Medulla oblongata (tissue), 1 donor: ENCODE data around the gene DENND5B.

Experiments
- DNase-seq: peaks from one replicate; pipeline ENCODE4 v3.0.0-alpha.2; 2015; ENCODE audit errors: extremely low spot score

The DENND5B gene

DNA sequence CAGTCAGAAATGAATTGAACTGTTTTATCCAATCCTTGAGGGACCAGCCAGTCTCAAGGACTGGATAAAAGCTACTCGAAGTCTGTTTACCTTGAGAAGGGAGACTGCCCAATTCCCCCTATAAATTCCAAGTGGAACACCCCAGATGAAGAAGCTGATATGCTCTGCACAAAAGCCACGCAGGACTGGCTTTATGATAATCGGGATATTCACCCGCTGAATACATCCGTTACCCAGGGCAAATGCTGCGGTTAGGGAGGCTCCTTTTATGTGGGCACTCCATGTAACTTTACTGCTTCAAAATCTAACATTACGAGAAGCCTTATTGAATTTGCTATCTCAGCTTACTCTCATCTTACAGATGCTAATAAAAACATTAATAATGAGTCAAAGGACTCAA is 119.1 kb downstream of the DENND5B start:
- no peak for DNase-seq

DNA sequence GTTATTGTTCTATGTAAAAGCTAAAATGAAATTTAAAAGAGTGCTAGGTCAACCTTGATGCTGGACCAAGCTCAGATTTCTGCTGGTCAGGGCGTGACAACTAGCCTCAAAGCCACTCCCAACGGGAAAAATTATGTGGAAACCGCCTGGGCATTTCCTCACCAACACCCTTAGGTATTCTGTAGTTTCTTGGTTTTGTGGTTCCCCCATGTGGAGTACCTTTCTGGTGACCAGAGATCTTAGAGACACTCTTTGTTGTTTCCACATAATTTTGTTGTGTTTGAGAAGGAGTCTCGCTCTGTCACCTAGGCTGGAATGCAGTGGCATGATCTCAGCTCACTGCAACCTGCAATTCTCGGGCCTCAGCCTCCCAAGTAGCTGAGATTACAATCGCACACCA is 119.9 kb downstream of the DENND5B start:
- no peak for DNase-seq

DNA sequence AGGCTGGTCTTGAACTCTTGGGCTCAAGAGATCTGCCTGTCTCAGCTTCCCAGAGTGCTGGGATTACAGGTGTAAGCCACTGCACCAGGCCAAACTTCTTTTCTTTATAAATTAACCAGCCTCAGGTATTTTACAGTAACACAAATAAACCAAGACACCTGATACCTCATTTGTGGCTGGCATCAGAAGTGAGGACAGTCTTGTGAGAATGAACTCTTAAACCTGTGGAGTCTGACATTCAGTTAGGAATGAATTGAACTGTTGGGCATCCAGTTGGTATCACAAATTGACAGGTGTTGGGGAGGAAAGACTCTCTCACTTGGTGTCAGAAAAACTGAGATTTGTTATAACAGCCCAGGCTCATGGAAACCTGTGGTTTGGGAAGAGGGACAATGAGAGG is 120.5 kb downstream of the DENND5B start:
- no peak for DNase-seq

DNA sequence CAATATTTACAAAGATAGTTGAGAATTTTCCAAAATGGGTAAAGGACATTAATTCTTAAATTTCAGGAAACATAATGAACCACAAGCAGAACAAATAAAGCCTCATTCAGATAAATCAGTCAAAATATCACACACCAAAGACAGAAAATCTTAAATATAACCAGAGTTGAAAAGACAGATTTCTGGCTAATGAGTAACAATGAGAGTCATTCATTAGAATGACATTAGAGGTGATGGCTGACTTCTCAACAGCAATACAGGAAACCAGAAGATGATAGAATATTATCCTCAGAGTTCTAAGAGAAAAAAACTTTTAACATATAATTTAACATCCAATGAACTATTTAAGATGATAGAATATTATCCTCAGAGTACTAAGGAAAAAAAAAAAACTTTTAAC is 124.2 kb downstream of the DENND5B start:
- no peak for DNase-seq

DNA sequence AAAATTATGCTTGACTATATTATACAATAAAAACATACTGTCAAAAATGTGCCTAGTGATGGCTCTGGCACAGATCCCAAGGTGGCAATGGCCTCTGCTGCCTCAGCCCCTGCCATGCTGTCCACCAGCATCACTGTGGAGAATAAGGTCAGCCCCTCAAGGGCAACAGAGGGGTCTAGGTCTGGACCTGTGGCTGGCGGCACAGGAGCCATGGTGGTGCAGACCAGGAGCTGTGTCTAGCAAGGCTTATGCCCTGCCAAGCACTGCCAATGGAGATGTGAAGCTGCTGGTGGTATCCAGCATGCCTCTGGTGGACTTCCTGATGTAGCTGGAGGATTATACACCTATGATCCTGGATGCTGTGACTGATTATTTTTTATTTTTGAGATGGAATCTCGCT is 125.9 kb downstream of the DENND5B start:
- DNase-seq: no peak

DNA sequence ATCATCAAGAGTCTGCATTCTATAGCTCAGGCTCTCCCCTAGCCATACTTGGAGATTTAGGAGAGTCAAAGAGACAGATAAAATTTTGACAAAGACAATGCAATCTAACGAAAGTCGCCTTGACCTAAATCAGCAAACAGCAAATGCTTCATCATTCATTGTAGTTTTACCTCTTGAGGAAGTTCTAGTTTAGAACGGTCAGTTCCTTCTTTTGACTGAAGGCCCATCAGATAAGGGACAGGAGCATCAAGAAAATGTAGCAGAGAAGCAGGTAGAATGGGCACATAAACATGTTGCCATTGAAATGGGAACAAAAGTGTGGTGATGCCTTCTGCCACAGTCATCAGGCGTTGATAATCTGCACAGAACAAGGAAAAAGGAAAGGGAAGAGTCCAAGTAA is 130.9 kb downstream of the DENND5B start:
- no peak for DNase-seq

DNA sequence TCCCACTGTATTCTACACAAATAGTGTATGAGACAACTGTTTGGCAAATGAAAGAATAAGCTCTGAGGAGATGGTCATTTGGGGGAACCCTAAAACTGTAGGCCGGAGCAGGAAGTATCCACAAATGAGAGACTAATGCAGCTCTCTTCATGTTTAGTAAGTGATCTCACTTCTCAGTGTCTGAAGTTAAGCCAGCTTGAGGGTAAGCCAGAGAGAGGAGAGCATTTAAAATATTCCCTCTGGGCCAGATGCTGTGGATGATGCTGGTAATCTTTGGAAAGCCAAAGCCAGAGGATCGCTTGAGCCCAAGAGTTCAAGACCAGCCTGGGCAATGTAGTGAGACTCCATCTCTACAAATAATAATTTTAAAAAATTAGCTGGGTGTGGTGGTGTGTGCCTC is 134.4 kb downstream of the DENND5B start:
- no peak for DNase-seq

DNA sequence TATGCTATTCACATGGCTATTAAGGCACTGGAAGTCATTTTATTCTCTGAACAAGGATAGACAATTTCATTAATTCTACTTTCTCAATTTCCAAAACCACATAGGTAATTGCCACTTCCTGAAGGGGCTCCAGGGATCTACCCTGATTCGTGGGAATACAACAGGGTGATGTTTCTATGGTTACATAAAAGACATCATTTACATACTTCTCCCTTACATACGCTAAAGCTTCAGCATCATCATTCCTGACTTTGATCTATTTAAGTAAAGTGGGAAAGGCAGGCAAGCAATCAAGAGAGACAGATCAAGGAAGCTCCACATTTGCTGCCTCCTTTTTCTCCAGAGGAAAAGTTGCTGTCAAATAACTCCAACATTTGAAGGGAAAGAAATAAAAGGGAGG is 146.2 kb downstream of the DENND5B start:
- no peak for DNase-seq

DNA sequence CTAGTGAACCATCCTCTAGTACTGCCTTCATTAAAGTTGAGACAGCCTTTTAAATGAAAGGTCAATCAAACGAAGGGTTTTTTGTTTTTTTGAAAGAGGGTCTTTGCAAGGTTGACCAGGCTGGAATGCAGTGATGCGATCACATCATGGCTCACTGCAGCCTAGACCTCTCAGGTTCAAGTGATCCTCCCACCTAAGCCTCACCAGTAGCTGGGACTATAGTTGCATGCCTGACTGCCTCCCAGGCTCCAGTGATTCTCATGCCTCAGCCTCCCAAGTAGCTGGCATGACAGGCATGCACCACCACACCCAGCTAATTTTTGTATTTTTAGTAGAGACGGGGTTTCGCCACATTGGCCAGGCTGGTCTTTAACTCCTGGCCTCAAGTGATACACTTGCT is 150.3 kb downstream of the DENND5B start:
- no peak for DNase-seq

DNA sequence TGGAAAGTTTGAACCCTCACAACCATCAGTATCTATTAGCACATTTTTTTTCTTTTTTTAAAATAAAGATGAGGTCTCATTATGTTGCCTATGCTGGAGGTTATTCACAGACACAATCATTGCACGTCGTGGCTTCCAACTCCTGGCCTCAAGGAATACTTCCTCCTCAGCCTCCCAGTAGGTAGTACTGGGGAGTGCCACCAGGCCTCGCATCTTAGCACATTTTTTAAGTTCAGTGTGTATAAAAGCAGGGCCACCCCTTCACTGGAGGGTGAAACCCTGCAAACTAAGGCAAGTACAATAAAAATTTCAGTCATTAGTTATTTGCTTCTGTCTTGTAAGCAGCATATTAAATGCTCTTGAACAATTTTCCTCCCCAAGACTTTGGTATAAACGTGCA is 150.8 kb downstream of the DENND5B start:
- no peak for DNase-seq

DNA sequence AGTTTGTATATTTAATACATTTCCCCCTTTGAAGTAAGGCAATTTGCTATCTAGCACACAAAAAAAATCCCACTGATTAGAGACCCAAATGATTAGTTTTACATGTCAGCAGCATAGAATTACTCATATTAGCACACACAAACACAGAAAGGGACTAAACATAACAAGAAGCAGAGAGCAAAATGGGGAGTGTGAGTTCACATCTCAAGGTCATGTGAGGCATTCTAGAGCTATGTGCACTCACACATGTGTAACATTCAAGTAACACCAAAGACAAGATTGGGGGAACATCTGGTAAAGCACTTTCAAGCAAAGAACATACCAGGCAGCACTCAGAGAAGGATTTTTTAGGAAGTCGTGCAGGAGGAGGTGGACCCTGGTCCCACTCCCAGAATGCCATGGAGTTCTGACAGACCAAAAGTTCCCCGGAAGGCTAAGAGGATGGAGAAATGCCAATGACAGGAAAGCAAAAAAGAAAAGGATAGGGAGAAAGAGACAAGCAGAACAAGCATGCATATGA is 159.2 kb downstream of the DENND5B start:
- DNase-seq: no peak

DNA sequence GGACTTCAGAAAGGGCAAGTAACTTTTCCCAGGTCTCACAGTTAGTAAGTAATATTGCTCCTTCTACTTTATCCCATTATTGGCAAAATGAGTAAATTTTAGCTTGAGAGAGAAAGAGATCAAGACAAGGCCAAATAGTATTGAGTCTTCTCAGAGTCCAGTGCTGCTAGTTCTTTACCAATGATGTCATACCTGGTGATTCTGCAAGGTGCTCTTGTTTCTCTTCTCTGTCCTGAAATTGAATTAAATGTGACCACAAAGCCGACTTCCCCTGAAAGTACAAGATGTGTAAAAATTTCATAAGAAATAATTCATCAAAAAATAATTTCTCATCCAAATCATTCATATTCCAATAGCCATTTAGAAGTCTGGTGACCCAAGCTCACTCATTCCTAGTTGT is 167.5 kb downstream of the DENND5B start:
- DNase-seq: no peak

DNA sequence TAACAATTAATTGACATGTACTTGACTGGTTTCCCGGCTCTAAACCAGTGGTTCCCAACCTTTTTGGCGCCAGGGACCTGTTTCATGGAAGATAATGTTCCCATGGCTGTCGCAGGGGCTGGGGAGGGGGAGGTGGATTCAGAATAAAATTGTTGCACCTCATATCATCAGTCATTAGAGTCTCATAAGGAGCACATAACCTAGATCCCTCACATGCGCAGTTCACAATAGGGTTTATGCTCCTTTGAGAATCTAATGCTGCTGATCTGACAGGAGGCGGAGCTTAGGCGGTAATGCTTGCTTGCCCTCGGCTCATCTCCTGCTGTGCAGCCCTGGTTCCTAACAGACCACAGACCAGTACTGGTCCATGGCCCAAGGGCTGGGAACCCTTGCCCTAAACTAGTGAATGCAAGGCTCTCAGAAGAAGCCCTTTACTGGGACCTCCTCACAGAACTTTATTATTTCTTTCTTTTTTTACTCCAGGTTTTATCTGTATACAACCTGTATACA is 178.6 kb downstream of the DENND5B start:
- no peak for DNase-seq

DNA sequence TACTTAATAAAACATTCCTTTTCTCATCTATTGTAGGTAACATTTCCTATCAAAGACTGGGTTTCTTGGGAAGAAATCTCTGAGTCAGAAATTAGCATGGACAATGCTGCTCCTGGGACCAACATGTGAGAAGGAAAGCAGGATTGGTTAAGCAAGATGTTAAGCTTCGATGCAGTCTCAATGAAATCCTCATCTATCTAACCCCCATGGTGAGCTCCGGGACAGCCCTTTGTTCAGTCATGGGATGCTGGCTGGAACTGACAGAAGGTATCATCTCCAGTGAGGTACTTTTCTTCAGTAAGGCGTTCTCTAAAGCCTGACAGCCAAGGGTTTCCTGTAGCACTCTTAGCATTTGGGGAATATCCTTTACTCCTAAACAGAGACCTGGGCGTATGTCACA is 182.2 kb downstream of the DENND5B start:
- no peak for DNase-seq

DNA sequence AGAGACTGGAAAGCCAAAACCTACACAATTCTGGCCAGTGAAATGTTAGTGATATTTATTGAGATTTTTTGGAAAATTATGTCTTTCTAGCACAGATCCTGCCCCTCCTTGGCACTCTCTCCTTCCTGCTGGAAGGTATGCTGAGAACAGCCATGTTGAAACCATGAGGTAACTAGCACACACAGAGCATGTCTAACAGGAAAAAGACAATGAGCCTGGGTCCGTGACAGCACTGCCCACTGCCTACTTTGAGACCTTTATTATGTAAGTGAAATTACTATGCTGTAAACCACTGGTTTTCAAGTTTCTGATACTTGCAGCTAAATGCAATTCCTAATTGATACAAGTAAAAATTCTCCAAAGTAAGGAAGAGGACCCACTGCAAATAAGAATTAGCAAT is 183.4 kb downstream of the DENND5B start:
- no peak for DNase-seq

DNA sequence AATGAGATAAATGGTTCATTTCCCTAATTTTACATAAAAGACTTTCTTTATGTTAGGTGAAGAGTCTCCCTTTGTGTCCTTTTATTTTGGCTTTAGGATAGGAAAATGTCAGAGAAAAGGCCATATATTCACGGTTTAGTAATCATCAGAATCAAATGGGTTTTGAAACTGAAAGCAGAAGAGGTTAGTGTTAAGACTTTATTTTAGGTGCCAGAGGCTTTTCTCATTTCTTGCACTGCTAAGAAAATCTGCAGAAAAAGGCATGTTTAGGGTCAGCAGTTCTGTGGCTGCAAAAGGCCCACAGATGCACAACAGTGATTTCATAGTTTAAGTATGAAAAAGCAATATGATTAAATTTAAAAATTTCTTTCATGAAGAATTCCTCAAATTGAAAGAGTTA is 184.6 kb downstream of the DENND5B start:
- no peak for DNase-seq

DNA sequence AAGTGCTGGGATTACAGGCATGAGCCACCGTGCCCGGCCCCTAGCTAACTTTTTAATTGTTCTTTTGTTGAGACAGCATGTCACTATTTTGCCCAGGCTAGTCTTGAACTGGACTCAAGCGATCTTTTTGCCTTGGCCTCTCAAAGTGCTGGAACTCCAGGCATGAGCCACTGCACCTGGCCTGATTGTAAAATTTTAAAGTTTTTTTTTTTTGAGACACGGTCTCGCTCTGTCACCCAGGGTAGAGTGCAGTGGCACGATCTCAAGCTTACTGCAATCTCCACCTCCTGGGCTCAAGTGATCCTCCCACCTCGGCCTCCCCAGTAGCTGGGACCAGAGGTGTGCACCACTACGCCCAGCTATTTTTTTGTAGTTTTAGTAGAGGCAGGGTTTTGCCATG is 185.9 kb downstream of the DENND5B start:
- DNase-seq: no peak

DNA sequence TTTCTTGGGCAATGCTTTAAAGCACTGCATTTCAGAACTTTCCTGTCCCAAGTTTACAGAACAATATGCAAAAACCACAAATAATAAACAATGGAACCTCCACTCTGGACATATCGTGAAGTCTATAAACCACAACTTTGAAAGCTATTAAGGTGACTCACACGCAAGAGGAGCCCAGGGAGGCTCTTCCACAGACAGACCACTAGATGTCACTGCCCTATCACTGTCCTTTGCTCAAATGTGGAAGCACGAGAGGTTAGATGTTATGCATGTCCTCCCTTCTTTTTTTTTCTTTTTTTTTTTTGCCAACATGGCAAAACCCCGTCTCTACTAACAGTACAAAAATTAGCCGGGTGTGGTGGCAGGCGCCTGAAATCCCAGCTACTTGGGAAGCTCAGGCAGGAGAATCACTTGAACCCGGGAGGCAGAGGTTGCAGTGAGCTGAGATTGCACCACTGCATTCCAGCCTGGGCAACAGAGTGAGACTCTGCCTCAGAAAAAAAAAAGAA is 187.8 kb downstream of the DENND5B start:
- DNase-seq: peak; percentile 87

DNA sequence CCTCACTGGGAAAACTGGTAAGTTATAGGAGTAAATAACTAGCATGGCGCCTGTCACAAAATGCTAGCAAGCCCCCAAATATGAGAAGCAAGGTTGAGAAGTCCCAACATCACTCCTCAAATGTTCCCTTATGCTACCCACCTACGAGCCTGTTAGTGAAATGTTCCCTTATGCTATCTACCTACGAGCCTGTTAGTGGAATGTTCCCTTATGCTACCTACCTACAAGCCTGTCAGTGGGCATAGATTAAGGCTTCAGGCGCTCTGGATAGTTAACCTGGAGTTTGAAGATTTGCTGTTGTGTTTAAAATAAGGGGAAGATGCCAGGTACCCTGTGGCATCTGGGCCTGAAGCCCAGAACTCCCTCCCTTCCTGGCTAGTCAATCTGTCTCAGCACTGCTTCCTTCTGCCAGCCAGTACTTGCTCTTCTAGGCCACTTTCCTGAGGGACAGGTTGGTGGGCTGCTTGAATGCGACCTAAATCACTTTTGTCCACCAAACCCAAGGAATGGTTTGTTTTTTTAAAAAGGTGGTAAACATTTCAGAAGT is 197.9 kb downstream of the DENND5B start:
- DNase-seq: peak; percentile 21

DNA sequence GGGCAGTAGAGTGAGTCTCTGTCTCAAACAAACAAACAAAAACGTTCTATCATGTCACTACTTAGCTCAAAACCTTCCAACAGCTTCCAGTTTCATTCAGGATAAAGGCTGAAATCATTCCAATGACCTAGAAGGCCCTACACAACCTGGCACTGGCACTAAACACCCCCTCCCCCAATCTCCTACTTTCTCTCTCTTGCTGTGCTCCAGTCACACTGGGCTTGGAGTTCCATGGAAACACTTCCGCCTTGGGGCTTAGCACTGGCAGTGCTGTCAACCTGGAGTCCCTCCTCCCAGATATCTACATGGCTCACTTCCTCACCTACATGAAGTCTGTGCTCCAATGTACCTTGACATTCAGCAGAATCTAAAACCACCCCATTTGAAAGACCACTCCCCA is 199.9 kb downstream of the DENND5B start:
- DNase-seq: no peak

DNA sequence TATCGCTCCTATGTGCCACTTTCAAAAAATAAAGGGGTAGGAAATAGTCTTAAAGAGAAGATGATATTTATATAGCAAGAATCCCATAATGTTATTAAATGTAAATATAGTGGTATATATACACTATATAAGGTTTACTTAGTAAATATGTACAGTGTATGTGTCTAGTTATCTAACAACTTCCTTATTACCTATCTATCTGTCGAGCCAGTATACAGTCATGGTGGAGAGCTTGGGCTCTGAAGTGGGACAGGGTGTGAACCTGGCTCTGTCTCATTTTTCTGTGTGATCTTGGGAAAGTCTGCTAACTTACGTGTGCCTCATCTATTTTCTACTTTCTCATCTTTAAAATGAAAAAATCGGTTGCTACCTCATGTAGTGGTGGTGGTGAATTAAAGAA is 202.2 kb downstream of the DENND5B start:
- DNase-seq: no peak

DNA sequence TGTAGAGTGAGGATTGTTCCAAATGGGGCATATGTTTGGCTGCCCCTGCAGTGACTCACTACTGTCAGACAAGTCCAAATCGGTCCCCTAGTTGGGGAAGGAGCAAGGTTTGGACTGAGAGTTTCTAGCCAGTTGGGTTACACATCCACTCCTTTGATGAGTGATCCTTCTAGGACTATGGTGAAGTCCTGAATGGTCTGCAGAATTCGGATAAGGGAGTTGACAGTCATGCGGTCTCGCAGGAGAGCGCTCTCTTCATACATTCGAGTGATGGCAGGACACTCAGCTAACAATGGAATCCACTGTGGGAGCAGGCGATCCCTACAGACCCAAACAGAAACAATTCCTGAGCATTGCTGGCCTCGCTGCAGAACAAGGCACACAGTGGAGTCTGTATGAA is 203.5 kb downstream of the DENND5B start:
- DNase-seq: peak; percentile 35

DNA sequence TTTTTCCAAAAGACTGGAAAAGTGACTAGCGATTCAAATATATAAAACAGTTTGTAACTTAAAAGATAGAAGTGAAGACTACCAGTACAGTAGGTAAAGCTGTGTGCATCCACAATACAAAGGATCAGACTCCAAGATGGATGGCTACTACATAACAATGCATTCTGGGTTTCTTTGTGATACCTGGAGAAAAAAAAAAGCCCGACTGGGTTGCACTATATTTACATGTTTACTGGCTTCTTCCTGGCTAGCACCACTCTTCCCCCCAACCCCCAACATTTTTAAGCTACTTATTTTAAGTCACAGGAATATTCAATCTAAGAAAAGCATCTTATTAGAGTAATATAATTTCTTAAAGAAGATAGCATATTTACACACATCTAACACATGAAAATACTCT is 203.9 kb downstream of the DENND5B start:
- DNase-seq: no peak

DNA sequence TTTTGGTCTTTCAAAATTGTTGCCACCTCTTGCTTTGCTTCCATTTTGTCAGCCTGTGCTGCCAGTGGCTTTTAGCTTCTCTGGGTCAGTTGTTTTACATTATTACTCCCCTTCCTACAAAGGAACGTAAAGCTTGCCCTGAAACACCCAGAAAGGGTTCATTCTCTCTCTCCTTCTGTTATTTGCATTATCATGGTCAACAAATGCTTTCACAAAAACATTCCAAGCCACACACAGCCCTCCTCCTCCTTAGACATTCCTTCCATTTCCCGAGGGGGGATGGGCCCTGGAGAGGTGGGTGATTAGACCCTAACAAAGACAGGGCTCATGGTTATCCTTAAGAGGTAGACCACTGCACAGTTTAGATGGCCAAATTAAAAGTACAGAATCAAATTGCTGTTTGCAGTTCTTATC is 204.6 kb downstream of the DENND5B start:
- no peak for DNase-seq
